Hepatic stellate cell (primary cell): ENCODE measurements around the gene GSK3A.

Experiments
- DNase-seq: peaks from one replicate; pipeline ENCODE4 v3.0.0; 2011; ENCODE audit warnings: low spot score

GSK3A gene

DNA sequence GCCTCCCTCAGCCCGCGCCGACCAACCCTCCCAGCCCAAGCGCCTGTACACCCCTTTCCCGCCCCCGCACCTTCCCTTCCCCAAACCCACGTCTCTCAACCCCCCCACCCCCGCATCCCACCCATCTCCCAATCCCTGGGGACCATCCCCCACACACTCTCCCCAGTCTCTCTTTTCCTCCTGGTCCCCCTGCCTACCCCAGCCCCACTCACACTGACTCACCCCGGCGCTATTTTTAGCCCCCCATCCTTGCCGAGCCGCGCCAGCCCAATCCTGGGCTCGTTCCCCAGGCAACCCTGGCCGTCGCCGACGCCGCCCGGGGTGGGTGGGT, 38.4 kb upstream of the GSK3A start:
- peak; percentile 87 for DNase-seq

DNA sequence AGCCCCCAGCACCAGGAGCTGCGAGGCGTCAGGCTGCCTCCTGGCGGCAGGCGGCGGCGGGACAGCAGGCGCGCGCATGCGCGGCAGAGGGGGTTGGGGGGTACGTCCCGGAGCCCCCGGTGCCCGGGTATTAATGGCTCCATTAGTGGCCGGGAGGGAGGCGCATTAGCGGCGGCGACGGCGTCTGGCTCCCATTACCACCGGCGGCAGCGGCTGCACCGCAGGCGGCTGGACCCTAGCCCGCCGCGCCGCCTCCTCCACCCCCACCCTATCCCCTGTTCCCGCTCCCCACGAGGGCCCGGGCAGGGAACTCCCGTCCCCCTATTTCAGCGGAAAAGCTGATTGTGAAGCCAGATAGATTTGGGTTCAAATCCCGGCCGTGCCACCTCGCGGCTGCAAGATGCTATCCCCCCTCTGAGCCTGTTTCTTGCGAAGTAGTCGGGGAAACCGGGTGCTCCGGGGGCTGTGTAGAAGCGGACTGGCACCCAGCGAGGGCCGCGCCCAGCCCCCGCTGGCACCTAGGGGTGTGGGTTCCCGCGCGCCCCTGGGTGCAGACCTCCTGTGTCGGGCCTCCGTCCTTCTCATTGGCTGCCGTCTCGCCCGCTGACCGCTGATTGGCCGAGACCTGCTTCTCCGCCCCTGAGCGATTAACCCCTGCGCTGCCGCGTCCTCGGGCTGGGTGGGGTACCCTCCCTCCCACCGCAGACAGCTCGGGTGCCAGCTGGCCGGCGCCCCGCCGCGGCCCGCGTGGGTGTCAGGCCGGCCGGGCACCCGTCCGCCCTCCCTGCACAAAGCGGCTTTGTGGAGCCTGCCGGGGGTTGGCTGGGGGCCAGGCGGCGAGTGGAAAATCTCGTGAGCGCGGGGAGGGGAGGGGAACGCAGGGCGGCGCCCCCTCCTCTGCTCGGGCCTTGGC, 37.8 kb upstream of the GSK3A start:
- peak; percentile 99 for DNase-seq

DNA sequence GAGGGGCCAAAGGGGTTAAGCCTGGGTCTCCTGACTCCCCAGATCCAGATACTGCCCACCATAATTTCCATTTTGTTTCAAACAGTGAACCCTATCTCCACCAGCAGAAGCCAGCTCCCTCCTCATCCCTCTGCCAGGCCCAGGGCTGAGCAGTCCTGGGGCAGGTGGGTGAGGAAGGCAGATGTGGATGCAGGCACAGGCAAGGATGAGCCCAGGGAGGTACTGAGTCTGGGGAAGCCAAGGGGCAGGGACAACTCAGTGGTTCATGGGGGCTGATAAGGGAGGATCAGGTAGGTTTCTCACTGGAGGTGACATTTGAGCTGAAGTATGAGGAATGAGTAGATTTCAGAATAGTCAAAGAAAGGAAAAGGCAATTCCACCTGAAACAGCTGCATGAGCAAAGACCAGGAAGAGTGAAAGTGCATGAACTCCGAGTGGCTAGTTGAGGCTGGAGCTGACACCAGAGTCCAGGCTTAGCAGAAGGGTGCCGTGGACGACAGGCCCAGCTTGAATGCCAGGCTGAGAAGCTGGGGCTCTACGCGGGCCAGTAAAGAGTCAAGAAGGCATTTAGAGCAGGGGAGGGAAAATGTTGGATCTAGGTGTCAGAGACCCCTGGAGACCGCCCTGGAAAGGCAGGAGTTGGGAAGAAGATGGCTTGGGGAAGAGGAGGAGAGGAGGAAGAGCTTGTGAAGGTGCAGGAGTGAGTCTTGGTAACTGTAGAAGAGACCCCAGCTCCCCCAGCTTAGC, 36.9 kb upstream of the GSK3A start:
- DNase-seq, result no peak

DNA sequence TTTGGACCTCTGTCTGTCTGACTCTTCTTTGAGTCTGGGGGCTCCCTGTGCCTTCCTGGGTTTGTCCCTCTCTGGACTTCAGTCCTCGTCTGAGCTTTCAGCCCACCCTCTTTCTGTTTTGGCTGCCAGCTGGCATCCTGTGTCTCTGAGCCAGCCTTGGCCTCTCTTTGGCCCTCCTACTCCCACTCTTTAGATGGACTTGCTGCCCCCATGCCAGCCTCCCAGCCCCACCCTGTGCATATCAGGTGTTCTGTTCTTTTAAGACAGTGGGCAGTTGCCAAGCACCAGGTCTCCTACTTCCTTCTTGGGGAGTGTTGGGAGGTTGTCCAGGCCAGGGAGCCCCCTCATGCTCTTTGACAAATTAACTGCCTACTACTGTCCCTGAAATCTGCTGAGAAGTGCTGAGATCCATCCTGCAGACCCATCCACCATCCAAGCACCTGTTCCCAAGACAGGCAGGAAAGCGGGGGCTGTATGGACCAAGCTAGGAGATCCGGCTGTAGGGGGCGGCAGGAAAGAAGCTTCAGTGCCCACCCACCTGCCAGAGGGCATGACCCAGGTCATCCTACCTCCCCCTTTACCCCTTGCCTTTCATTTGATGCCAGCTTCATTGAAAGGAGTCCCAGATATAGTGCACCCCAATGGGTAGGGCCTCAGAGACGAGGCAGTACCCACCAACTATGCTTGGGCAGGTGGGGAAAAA, 36.2 kb upstream of the GSK3A start:
- no peak for DNase-seq

DNA sequence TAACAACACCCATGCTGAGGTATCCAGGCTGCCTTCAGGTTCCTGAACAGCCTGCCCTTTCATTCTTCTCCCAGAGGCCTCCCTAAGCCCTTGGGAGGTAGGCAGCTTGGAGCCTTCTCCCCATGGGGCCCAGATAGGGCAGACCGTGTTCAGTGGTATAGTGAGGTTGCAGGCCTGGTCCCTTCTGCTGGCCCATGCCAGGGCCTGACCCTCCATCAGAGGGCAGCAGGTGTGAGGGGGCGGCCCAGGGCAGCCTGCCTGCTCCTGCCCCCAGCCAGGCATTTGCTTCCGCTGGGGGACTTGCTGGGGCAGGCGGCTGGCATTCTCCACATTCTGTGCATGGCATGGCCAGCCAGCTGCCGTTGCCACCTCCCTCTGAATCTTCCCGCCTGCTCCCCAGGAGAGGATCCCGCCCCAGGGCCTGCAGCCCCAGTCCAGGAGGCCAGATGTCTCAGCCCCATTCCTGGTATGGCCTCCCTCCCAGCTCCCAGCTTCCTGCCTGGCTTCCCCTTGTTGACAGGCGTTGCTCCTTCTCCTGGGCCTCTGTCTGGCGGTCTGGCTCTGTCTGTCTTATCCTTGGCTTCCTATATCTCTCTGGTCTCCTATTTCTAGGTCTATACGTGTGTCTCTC, 35.5 kb upstream of the GSK3A start:
- DNase-seq, result no peak

GRCh38 chr19:42276821-42277220, 34.4 kb upstream of the GSK3A start:
- no peak for DNase-seq

GRCh38 chr19:42276284-42276683, 33.9 kb upstream of the GSK3A start:
- no peak for DNase-seq

DNA sequence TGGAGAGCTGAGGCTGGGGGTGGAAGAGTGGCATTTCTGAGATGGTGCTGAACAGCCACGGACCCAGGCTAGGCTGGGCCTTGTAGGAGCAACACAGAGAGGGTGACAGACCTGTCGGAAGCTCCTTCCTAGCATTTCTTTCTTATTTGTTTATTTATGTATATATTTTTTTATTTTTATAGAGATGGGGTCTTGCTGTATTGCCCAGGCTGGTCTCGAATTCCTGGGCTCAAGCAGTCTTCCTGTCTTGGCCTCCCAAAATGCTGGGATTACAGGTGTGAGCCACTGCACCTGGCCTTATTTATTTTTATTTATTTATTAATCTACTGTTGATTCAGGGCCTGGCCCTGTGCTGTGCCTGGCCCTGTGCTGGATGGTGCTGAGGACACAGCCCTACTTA, 33.1 kb upstream of the GSK3A start:
- no peak for DNase-seq

- DNase-seq, result no peak
These were observed 32.7 kb upstream of the GSK3A start for GRCh38 chr19:42275103-42275502.

DNA sequence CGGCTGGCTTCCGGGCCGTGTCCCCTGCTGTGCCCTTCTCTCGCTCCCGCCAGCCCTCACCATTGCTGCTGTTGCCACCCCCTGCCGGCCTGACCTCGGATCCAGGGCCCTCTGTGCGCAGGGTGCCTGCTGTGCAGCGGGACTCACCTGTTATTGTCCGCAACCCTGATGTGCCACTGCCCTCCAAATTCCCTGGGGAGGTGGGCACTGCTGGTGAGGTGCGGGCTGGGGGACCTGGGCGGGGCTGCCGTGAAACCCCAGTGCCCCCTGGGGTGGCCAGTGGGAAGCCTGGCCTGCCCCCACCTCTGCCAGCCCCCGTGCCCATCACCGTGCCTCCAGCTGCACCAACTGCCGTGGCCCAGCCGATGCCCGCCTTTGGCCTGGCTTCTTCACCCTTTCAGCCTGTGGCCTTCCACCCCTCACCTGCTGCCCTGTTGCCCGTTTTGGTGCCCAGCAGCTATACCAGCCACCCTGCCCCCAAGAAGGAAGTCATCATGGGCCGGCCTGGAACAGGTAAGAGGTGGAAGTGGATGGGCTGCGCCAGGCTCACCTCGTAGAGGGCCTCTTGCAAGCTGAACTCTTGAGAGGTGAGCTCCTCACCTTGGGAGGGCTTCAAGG, 31.8 kb upstream of the GSK3A start:
- DNase-seq, result no peak

DNA sequence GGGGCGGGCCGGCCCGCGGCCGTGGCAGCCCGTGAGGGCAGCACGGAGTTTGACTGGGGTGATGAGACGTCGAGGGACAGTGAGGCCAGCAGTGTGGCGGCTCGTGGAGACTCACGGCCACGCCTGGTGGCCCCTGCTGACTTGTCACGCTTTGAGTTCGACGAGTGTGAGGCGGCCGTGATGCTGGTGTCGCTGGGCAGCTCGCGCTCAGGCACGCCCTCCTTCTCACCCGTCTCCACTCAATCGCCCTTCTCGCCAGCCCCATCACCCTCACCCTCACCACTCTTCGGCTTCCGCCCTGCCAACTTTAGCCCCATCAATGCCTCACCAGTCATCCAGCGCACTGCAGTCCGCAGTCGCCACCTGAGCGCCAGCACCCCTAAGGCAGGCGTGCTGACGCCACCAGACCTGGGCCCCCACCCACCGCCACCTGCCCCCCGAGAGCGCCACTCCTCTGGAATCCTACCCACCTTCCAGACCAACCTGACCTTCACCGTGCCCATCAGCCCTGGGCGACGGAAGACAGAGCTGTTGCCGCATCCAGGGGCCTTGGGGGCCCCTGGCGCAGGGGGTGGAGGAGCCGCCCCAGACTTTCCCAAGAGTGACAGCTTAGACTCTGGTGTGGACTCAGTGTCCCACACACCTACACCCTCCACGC, 31.1 kb upstream of the GSK3A start:
- no peak for DNase-seq

GRCh38 chr19:42272989-42273406, 30.6 kb upstream of the GSK3A start:
- DNase-seq, result no peak

DNA sequence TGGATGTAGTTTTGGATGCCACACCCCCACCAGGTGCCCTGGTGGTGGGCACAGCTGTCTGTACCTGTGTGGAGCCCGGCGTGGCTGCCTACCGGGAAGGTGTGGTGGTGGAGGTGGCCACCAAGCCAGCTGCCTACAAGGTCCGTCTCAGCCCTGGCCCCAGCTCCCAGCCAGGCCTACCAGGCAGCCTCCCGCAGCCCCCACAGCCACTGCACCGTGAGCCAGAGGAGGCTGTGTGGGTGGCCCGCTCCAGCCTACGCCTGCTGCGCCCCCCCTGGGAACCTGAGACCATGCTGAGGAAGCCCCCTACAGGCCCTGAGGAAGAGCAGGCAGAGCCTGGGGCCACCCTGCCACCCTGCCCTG, 30.1 kb upstream of the GSK3A start:
- DNase-seq, result no peak

GRCh38 chr19:42271861-42272534, 29.6 kb upstream of the GSK3A start:
- DNase-seq, result no peak

DNA sequence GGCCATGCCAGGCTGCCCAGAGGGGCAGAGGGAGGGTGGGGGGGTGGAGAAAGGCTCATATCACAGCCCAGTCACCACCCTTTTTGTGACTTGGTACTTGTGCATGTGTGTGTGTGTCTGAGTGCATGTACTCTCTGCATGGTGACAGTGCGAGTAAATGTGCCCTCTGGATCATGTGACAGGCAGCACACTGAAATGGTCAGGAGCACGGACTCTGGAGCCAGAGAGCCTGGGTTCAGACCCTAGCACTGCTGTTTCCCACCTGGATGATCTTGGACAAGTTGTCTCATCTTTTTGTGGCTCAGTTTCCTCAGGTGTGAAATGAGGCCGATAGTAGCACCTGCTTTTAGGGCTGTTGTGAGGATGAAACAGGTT, 28.6 kb upstream of the GSK3A start:
- no peak for DNase-seq

GRCh38 chr19:42270346-42271044, 28.1 kb upstream of the GSK3A start:
- peak; percentile 83 for DNase-seq

DNA sequence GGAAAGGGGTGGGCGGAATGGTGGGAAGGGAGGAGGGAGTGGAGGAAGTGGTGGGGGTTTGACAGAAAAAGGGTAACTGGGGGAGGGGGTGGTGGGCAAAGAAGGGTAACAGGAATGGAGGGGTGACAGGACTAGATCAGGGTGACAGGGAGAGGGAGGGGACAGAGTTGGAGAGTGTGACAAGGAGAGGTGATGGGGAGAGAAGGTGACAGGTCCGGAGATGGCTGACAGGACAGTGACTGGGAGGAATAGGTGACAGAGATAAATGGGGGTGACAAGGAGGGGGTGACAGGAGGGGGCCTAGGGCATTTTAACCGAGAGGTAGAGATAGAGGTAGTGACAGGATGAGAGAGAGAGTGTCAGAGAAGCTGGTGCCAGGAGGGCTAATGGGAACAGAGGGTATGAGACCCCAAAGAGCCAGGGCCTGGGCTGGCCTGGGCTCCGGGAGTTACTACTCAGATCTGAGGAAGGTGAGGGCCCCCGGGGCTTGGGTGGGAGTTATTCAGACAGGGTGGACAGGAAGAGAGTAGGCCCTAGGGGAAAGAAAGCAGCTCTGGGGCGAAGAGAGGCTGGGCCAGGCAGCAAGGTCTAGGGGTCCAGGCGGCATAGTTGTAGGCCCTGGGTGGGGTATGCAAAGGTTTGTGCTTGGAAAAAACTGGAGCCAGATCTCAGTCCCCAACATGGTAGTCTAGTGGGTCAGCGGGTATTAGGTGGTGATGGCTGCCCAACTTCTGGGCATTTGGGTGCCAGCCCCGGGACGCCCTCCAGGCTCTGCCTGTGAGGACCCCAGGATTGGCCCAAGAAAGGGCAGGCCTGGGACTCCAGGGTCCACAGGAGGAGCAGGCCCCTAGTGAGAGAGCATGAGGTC, 27.3 kb upstream of the GSK3A start:
- no peak for DNase-seq

GRCh38 chr19:42268704-42269477, 26.5 kb upstream of the GSK3A start, which contains the start of gene CIC:
CIC (plus strand) TSS chr19:42269252; CDS start chr19:42271784, 2,532 bp downstream.
- DNase-seq, result peak; percentile 98
